HepG2 (cell line): Measurements from ENCODE around the gene NKAIN4. TPM values are rescaled to one million over a fixed set of nuclear protein-coding genes. Genes with fewer than 3 reads are reported as not detected.

ENCODE experiments used
- HNRNPL ChIP-seq: fragments of 200-400 bp; formaldehyde crosslinking; IDR thresholded peaks from 2 replicates; pipeline ENCODE4 v1.6.1; 2017; ENCODE audit warnings: mild to moderate bottlenecking, low read depth, low read length
- KDM2A ChIP-seq: sonication (generic); formaldehyde crosslinking; IDR thresholded peaks from 2 replicates; pipeline ENCODE4 v1.4.0; 2020; ENCODE audit warnings: low read depth, missing genetic modification reagents, borderline replicate concordance
- KLF13 ChIP-seq: sonication (generic); formaldehyde crosslinking; IDR thresholded peaks from 2 replicates; pipeline ENCODE4 v1.4.0; 2020; ENCODE audit warnings: mild to moderate bottlenecking, missing genetic modification reagents
- NFYB ChIP-seq: sonication (generic); formaldehyde crosslinking; IDR thresholded peaks from 2 replicates; pipeline ENCODE4 v1.4.0; 2020; ENCODE audit warnings: missing genetic modification reagents
- POLR2A ChIP-seq, 2 experiments: IDR thresholded peaks; 2 replicates each; pipeline ENCODE4 v1.6.1; 2011; ENCODE audit warnings: low read depth in 2 of 2, low read length in 2 of 2, mild to moderate bottlenecking in 1 of 2, moderate library complexity in 1 of 2; ENCODE audit not compliant: insufficient read depth in 1 of 2
- PRMT3 ChIP-seq: sonication (generic); formaldehyde crosslinking; IDR thresholded peaks from 2 replicates; pipeline ENCODE4 v1.8.1; 2022; ENCODE audit warnings: low read depth, mild to moderate bottlenecking, moderate library complexity, missing genetic modification reagents, borderline replicate concordance
- SAP130 ChIP-seq: IDR thresholded peaks from 2 replicates; pipeline ENCODE4 v1.6.1; 2016; ENCODE audit warnings: low read depth
- STAG1 ChIP-seq: sonication (generic); formaldehyde crosslinking; IDR thresholded peaks from 2 replicates; pipeline ENCODE4 v1.4.0; 2020; ENCODE audit warnings: missing genetic modification reagents
- TP53 ChIP-seq: sonication (generic); formaldehyde crosslinking; conservative IDR thresholded peaks from 2 replicates; pipeline ENCODE4 v1.4.0; 2020; ENCODE audit warnings: missing genetic modification reagents
- ZC3H13 ChIP-seq: sonication (generic); formaldehyde crosslinking; IDR thresholded peaks from 2 replicates; pipeline ENCODE4 v1.8.1; 2023; ENCODE audit warnings: mild to moderate bottlenecking, missing genetic modification reagents, moderate library complexity
- ZMAT3 ChIP-seq: sonication (generic); formaldehyde crosslinking; conservative IDR thresholded peaks from 2 replicates; pipeline ENCODE4 v1.7.0; 2021; ENCODE audit warnings: missing genetic modification reagents
- ZNF253 ChIP-seq: sonication (generic); formaldehyde crosslinking; IDR thresholded peaks from 2 replicates; pipeline ENCODE4 v1.8.0; 2022; ENCODE audit warnings: mild to moderate bottlenecking, missing genetic modification reagents, borderline replicate concordance
- ZNF343 ChIP-seq: sonication (generic); formaldehyde crosslinking; IDR thresholded peaks from 2 replicates; pipeline ENCODE4 v1.4.0; 2020; ENCODE audit warnings: mild to moderate bottlenecking, missing genetic modification reagents
- ZNF468 ChIP-seq: sonication (generic); formaldehyde crosslinking; IDR thresholded peaks from 2 replicates; pipeline ENCODE4 v1.8.0; 2022; ENCODE audit warnings: mild to moderate bottlenecking, moderate library complexity, missing genetic modification reagents
- ZNF615 ChIP-seq: sonication (generic); formaldehyde crosslinking; IDR thresholded peaks from 2 replicates; pipeline ENCODE4 v1.5.0; 2020; ENCODE audit warnings: mild to moderate bottlenecking, missing genetic modification reagents, borderline replicate concordance
- ZNF83 ChIP-seq: sonication (generic); formaldehyde crosslinking; IDR thresholded peaks from 2 replicates; pipeline ENCODE4 v1.4.0; 2020; ENCODE audit warnings: missing genetic modification reagents, mild to moderate bottlenecking, borderline replicate concordance
- polyA plus RNA-seq, 8 experiments: library from polyadenylated mRNA; depleted of rRNA in 3 of 8; stranded (reverse) in 7 of 8; unstranded in 1 of 8; fragments of >200 nt; fragmentation: Illumina TruSeq in 4 of 8; extraction: Trizol in 4 of 8; gene quantifications; 2 replicates each; pipeline versions ENCODE4 v1.2.1 to v1.2.3, GENCODE V29; 2011 to 2016; ENCODE audit warnings: low read depth in 4 of 8, missing spikeins in 1 of 8, mixed read lengths in 1 of 8; ENCODE audit not compliant: insufficient read depth in 1 of 8
- total RNA-seq, 5 experiments: library from RNA; depleted of rRNA; stranded (reverse); fragments of >200 nt; fragmentation: Illumina TruSeq; extraction: Trizol; gene quantifications; 2 replicates each; pipeline ENCODE4 v1.2.3, GENCODE V29; 2016; ENCODE audit warnings: low read depth in 1 of 5
- TF ChIP-seq, protein P1 (sequence below): sonication (generic); formaldehyde crosslinking; IDR thresholded peaks from 2 replicates; pipeline ENCODE4 v1.5.1; 2020; ENCODE audit warnings: mild to moderate bottlenecking, missing genetic modification reagents, borderline replicate concordance
- TF ChIP-seq, protein P2 (sequence below): IDR thresholded peaks from 2 replicates; pipeline ENCODE4 v1.6.1; 2016; ENCODE audit warnings: low read depth
- TF ChIP-seq, protein P3 (sequence below): sonication (generic); formaldehyde crosslinking; IDR thresholded peaks from 2 replicates; pipeline ENCODE4 v1.5.0; 2020; ENCODE audit warnings: mild to moderate bottlenecking, missing genetic modification reagents
- TF ChIP-seq, protein P4 (sequence below): sonication (generic); formaldehyde crosslinking; IDR thresholded peaks from 2 replicates; pipeline ENCODE4 v1.4.0; 2020; ENCODE audit warnings: mild to moderate bottlenecking, missing genetic modification reagents, borderline replicate concordance

NKAIN4 gene
- total and polyA plus RNA-seq, 2 of the 13 experiments (the other 11 are each of a cell fraction or from before 2014, with no cell fraction given) = not detected

DNA sequence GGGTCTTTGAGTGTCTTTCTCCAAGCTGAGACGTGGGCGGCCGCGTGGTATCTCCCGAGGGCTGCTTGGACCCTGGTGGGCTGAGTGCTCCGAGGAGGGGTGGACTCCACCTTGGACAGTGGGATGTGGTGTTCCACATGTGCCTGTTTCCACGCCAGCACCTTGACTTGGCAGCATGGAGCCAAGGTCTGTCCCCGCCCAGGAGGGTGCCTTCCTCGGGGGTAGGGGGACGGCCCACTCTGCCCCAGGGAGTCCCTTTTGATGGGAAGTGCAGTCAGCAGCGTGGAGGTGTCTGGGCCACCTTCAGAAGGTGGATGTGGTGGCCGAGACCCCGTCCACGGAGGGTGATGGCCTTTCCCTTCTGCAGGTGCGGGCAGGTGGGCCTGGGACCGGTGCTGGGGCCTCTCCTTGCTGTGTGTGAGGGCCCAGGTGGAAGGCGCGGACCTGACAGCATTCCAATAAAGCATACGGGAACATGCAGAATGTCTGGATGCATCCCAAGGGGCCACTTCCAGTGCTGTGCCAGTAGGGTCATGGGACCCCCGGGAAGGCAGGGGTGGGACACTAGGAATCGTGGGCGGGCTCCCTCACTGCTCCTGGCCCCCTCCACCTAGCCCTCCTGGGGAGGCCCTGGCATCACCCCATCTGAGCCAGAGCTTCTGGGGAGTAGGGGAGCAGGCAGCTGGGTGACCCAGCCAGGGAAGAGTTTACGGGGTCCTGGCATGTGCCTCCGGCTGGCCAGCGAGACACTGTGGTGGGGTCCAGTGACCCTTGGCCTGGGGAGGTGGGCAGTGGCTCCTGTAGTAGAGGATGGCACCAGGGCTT, 35.3 kb upstream of the NKAIN4 start (continued):
- no peak for TF ChIP-seq STAG1 (CRISPR knock-in tag)
- no peak for TF ChIP-seq ZNF468
- TF ChIP-seq KDM2A (CRISPR knock-in tag) = peak; percentile 23; the same call in 1 of the 2 replicates
- TF ChIP-seq SAP130 (CRISPR knock-in tag) = no peak
- TF ChIP-seq, protein P1, sequence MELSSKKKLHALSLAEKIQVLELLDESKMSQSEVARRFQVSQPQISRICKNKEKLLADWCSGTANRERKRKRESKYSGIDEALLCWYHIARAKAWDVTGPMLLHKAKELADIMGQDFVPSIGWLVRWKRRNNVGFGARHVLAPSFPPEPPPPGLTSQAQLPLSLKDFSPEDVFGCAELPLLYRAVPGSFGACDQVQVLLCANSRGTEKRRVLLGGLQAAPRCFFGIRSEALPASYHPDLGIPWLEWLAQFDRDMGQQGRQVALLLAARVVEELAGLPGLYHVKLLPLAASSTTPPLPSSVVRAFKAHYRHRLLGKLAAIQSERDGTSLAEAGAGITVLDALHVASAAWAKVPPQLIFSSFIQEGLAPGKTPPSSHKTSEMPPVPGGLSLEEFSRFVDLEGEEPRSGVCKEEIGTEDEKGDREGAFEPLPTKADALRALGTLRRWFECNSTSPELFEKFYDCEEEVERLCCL (CRISPR knock-in tag) = no peak
- TF ChIP-seq NFYB (CRISPR knock-in tag) = no peak
- no peak for TF ChIP-seq PRMT3
- TF ChIP-seq, protein P2, sequence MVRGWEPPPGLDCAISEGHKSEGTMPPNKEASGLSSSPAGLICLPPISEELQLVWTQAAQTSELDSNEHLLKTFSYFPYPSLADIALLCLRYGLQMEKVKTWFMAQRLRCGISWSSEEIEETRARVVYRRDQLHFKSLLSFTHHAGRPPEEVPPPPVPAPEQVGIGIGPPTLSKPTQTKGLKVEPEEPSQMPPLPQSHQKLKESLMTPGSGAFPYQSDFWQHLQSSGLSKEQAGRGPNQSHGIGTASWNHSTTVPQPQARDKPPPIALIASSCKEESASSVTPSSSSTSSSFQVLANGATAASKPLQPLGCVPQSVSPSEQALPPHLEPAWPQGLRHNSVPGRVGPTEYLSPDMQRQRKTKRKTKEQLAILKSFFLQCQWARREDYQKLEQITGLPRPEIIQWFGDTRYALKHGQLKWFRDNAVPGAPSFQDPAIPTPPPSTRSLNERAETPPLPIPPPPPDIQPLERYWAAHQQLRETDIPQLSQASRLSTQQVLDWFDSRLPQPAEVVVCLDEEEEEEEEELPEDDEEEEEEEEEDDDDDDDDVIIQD (CRISPR knock-in tag) = no peak
- TF ChIP-seq, protein P3, sequence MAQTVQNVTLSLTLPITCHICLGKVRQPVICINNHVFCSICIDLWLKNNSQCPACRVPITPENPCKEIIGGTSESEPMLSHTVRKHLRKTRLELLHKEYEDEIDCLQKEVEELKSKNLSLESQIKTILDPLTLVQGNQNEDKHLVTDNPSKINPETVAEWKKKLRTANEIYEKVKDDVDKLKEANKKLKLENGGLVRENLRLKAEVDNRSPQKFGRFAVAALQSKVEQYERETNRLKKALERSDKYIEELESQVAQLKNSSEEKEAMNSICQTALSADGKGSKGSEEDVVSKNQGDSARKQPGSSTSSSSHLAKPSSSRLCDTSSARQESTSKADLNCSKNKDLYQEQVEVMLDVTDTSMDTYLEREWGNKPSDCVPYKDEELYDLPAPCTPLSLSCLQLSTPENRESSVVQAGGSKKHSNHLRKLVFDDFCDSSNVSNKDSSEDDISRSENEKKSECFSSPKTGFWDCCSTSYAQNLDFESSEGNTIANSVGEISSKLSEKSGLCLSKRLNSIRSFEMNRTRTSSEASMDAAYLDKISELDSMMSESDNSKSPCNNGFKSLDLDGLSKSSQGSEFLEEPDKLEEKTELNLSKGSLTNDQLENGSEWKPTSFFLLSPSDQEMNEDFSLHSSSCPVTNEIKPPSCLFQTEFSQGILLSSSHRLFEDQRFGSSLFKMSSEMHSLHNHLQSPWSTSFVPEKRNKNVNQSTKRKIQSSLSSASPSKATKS (CRISPR knock-in tag) = no peak
- 0 out of 2 replicates have a peak, but pooled peaks have one; percentile 22 for TF ChIP-seq HNRNPL
- no peak for TF ChIP-seq ZNF615 (CRISPR knock-in tag)
- TF ChIP-seq, protein P4, sequence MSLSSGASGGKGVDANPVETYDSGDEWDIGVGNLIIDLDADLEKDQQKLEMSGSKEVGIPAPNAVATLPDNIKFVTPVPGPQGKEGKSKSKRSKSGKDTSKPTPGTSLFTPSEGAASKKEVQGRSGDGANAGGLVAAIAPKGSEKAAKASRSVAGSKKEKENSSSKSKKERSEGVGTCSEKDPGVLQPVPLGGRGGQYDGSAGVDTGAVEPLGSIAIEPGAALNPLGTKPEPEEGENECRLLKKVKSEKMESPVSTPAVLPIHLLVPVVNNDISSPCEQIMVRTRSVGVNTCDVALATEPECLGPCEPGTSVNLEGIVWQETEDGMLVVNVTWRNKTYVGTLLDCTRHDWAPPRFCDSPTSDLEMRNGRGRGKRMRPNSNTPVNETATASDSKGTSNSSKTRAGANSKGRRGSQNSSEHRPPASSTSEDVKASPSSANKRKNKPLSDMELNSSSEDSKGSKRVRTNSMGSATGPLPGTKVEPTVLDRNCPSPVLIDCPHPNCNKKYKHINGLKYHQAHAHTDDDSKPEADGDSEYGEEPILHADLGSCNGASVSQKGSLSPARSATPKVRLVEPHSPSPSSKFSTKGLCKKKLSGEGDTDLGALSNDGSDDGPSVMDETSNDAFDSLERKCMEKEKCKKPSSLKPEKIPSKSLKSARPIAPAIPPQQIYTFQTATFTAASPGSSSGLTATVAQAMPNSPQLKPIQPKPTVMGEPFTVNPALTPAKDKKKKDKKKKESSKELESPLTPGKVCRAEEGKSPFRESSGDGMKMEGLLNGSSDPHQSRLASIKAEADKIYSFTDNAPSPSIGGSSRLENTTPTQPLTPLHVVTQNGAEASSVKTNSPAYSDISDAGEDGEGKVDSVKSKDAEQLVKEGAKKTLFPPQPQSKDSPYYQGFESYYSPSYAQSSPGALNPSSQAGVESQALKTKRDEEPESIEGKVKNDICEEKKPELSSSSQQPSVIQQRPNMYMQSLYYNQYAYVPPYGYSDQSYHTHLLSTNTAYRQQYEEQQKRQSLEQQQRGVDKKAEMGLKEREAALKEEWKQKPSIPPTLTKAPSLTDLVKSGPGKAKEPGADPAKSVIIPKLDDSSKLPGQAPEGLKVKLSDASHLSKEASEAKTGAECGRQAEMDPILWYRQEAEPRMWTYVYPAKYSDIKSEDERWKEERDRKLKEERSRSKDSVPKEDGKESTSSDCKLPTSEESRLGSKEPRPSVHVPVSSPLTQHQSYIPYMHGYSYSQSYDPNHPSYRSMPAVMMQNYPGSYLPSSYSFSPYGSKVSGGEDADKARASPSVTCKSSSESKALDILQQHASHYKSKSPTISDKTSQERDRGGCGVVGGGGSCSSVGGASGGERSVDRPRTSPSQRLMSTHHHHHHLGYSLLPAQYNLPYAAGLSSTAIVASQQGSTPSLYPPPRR (CRISPR knock-in tag) = peak; percentile 5; the same call in 1 of the 2 replicates
- TF ChIP-seq KLF13 (CRISPR knock-in tag) = no peak
- TF ChIP-seq ZNF253 (CRISPR knock-in tag) = no peak
- TF ChIP-seq TP53 (CRISPR knock-in tag) = no peak
- TF ChIP-seq ZMAT3 (CRISPR knock-in tag) = no peak
- 0 out of 2 replicates have a peak, but pooled peaks have one; percentile 52 for TF ChIP-seq ZNF343
- TF ChIP-seq ZNF83 = 0 out of 2 replicates have a peak, but pooled peaks have one; percentile 16
- peak; percentile 63 for TF ChIP-seq ZC3H13 (CRISPR knock-in tag)
- TF ChIP-seq POLR2A (IDR thresholded peaks at IDR 0.05; ENCODE audit: insufficient read depth in 1 of 2, low read depth in 2 of 2, low read length in 2 of 2) = peak; percentile 7 to 32; a peak in 2 of 4 replicates
